ENCODE results near the gene SAPCD2.

DNA sequence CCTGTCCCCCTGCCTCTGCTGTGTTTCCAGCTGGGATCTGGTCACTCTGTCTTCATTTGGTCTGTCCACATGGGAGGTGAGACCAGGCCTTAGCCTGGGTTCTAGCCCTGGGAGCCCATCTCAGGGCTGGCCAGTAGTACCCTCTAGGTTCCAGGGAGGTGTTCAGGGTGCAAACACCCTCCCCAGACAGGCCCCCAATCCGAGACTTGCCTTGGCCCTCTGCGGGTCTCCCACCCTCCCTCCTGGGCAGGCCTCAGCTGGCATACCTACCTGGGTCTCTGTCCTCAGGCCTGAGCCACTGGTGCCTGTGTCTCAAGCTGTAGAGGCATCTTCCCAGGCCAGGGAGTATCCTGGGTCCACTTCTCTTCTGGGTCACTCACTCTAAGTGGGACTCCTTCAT, 925 bp upstream of the SAPCD2 start:
- TF ChIP-seq, protein P1, sequence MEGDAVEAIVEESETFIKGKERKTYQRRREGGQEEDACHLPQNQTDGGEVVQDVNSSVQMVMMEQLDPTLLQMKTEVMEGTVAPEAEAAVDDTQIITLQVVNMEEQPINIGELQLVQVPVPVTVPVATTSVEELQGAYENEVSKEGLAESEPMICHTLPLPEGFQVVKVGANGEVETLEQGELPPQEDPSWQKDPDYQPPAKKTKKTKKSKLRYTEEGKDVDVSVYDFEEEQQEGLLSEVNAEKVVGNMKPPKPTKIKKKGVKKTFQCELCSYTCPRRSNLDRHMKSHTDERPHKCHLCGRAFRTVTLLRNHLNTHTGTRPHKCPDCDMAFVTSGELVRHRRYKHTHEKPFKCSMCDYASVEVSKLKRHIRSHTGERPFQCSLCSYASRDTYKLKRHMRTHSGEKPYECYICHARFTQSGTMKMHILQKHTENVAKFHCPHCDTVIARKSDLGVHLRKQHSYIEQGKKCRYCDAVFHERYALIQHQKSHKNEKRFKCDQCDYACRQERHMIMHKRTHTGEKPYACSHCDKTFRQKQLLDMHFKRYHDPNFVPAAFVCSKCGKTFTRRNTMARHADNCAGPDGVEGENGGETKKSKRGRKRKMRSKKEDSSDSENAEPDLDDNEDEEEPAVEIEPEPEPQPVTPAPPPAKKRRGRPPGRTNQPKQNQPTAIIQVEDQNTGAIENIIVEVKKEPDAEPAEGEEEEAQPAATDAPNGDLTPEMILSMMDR (IDR thresholded peaks at IDR 0.05), result no peak
- TF ChIP-seq POLR2AphosphoS5 (IDR thresholded peaks at IDR 0.05; ENCODE audit: insufficient read depth in 1 of 2, low read depth in 1 of 2) (no peak), POLR2A (IDR thresholded peaks at IDR 0.05) (no peak)
